AG10803 (cell line): Measurements from ENCODE around the gene MOB1B.

Source experiments
- DNase-seq: peaks from one replicate; pipeline ENCODE4 v3.0.0; 2010; ENCODE audit warnings: low read depth
- H3K4me3 ChIP-seq: 2 replicates; pipeline ENCODE4 v1.5.1; 2011; ENCODE audit warnings: mild to moderate bottlenecking, low read length, control low read depth
- TF ChIP-seq, protein P1 (sequence below): conservative IDR thresholded peaks from 2 replicates; pipeline ENCODE4 v1.5.1; 2011; ENCODE audit warnings: mild to moderate bottlenecking, low read length, control low read depth, inconsistent platforms

Gene MOB1B

DNA sequence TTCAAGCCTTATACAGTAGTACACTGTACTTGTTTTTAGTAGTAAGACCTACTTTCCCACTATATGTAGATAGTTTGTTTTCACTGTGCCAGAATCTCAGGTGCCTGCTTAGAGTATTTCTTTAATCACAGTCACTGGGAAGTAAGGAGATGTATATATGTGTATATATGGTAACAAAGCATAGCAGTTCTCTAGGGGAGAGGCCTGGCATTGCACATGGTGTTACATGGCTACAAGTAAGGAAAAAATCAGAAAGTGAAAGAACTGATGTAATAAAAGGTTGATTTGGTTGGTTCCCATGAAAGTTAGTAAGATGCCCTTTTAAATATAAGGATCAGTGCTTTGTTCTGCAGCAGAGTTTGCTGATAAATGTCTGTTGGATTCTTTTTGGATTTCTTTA lies 81.9 kb downstream of the MOB1B start:
- TF ChIP-seq, protein P1, sequence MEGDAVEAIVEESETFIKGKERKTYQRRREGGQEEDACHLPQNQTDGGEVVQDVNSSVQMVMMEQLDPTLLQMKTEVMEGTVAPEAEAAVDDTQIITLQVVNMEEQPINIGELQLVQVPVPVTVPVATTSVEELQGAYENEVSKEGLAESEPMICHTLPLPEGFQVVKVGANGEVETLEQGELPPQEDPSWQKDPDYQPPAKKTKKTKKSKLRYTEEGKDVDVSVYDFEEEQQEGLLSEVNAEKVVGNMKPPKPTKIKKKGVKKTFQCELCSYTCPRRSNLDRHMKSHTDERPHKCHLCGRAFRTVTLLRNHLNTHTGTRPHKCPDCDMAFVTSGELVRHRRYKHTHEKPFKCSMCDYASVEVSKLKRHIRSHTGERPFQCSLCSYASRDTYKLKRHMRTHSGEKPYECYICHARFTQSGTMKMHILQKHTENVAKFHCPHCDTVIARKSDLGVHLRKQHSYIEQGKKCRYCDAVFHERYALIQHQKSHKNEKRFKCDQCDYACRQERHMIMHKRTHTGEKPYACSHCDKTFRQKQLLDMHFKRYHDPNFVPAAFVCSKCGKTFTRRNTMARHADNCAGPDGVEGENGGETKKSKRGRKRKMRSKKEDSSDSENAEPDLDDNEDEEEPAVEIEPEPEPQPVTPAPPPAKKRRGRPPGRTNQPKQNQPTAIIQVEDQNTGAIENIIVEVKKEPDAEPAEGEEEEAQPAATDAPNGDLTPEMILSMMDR: no peak

DNA sequence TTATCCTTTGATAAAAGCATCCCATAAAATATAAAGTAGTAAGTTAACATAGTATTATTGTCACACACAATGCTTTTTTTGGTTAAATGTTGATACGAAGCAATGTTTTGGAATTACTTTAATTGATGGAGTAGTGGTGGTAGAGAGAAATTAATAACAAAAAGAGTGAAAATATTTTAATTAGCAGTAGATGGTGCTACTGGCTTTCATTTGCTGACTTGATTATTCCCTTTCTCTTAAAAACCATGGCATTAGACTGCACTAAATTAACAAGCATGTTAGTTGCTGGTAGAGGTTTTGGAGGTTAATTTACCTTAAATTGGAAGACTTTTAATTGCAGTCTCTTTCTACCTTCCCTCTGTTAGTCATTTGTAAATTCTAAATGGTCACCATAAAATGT lies 82.4 kb downstream of the MOB1B start:
- TF ChIP-seq, protein P1: no peak
- H3K4me3 ChIP-seq: no peak overlapping the region
- no peak for DNase-seq

More for the DNA sequence above, 81.9 kb downstream of the MOB1B start:
- no peak overlapping the region for H3K4me3 ChIP-seq
- no peak for DNase-seq

DNA sequence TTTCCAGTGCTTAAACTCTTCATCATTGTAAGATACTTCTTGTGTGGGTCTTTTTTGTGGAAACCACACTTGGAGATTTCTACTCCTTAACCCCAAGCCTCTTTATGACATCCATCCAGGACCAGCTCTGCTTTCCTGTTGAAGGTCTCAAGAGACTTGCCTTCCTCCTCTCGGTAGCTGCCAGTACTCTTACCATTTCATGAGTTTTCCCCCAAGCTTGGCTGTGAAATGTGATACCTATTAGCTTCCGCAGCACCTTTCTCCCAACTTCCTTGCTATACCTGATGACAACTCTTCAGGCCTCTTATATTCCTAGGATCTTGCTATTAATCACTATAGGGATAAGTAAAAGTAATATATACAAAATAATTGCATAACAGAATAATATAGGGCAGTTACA lies 89.4 kb downstream of the MOB1B start:
- TF ChIP-seq, protein P1: no peak

DNA sequence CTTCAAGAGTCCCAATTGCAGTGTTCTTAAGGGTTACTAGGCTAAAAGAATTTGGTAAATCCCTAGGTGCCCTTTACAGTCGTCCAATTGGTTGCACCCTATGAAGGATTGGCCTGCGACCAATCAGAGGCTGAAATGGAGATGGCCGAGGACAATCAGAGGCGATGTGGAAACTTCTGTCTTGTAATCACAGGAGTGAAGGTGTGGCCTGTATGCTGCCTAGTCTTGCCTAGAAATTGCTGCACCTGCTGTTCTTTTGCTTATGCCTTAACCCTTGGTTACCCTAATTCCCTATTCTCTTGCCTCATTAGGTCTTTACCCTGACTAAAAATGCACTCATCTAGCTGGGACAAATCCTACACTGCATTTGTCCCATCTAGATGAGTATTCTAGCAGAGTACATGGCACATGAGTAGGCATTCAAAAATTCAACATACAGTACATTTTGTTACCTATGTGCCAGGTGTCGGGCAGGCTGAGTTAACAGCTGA lies 90.3 kb downstream of the MOB1B start:
- TF ChIP-seq, protein P1: no peak
- peak overlapping the region; percentile 93 for H3K4me3 ChIP-seq
- DNase-seq: no peak

More for the DNA sequence above, 89.4 kb downstream of the MOB1B start:
- DNase-seq: no peak
- no peak overlapping the region for H3K4me3 ChIP-seq

GRCh38 chr4:70993181-70994068 lies 91.3 kb downstream of the MOB1B start, which contains the start of gene DCK:
DCK (plus strand) TSS chr4:70993649; CDS start chr4:70993836, 187 bp downstream.
- H3K4me3 ChIP-seq: peak within 1 kb of the TSS; percentile 93
- DNase-seq: peak; percentile 91
- TF ChIP-seq, protein P1: no peak

DNA sequence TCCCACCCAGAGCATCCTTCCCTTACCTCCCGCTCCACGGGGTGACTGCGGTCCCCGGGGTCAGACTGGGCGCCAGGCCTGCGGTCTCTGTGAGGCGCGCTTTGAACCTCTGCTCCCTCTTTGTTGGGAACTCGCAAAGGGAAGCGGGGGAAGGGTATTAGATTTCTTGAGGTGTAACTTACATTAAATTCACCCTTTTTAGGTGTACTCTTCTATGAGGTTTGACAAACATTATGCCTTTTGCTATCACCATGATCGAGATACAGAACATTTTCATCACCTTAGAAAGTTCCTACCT lies 91.8 kb downstream of the MOB1B start:
- peak overlapping the region; percentile 93 for H3K4me3 ChIP-seq
- no peak for DNase-seq
- TF ChIP-seq, protein P1: no peak
